K562 (cell line): ENCODE measurements around the gene DNMT1. TPM values are rescaled to one million over a fixed set of nuclear protein-coding genes. Genes with fewer than 3 reads are reported as not detected.

Experiments
- ASH1L ChIP-seq: fragments of 450-650 bp; IDR thresholded peaks from 2 replicates; pipeline ENCODE4 v1.6.1; 2018; ENCODE audit warnings: borderline replicate concordance, mild to moderate bottlenecking, low read depth; ENCODE audit not compliant: partially characterized antibody
- CGGBP1 ChIP-seq: fragments of 250-450 bp; sonication (Bioruptor Pico); IDR thresholded peaks from 2 replicates; pipeline ENCODE4 v1.9.0; 2021; ENCODE audit warnings: mild to moderate bottlenecking
- E2F6 ChIP-seq, 2 experiments: IDR thresholded peaks; 2 replicates each; pipeline ENCODE4 v1.6.1; 2011; ENCODE audit warnings: borderline replicate concordance in 1 of 2, control low read depth in 1 of 2, low read depth in 1 of 2, low read length in 1 of 2, mild to moderate bottlenecking in 1 of 2, mixed read lengths in 1 of 2, moderate library complexity in 1 of 2; ENCODE audit not compliant: insufficient read depth in 1 of 2, insufficient read length in 1 of 2, poor library complexity in 1 of 2, severe bottlenecking in 1 of 2; ENCODE audit errors: extremely low read depth in 1 of 2
- EP400 ChIP-seq: fragments of 450-650 bp; IDR thresholded peaks from 2 replicates; pipeline ENCODE4 v1.6.1; 2017; ENCODE audit warnings: antibody characterized with exemption, mild to moderate bottlenecking, moderate library complexity
- FUS ChIP-seq: fragments of 200-400 bp; formaldehyde crosslinking; optimal IDR thresholded peaks from 2 replicates; pipeline ENCODE3; 2017; ENCODE audit warnings: low read depth, low read length
- HDAC2 ChIP-seq: fragments of 450-650 bp; IDR thresholded peaks from 2 replicates; pipeline ENCODE4 v1.6.1; 2016; ENCODE audit warnings: mild to moderate bottlenecking
- MGA ChIP-seq: fragments of 450-650 bp; IDR thresholded peaks from 2 replicates; pipeline ENCODE4 v1.6.1; 2016; ENCODE audit warnings: mild to moderate bottlenecking, moderate library complexity
- NFE2L1 ChIP-seq: fragments of 450-650 bp; IDR thresholded peaks from 2 replicates; pipeline ENCODE4 v1.6.1; 2016; ENCODE audit warnings: missing genetic modification characterization, low read depth, mild to moderate bottlenecking, missing compliant biosample characterization, moderate library complexity, borderline replicate concordance
- NRF1 ChIP-seq, 2 experiments: fragments of 450-650 bp; IDR thresholded peaks in 1 of 2; conservative IDR thresholded peaks in 1 of 2; 2 replicates each; pipeline ENCODE4 v1.6.1; 2014; ENCODE audit warnings: mild to moderate bottlenecking in 2 of 2
- ZC3H8 ChIP-seq: fragments of 450-650 bp; IDR thresholded peaks from 2 replicates; pipeline ENCODE4 v1.6.1; 2017
- ZNF174 ChIP-seq: fragments of 250-450 bp; sonication (Bioruptor Pico); IDR thresholded peaks from 2 replicates; pipeline ENCODE4 v1.4.0; 2020; ENCODE audit warnings: mild to moderate bottlenecking
- ZNF282 ChIP-seq: sonication (generic); formaldehyde crosslinking; IDR thresholded peaks from 2 replicates; pipeline ENCODE4 v1.8.1; 2023; ENCODE audit warnings: missing genetic modification reagents
- ZNF511 ChIP-seq: sonication (generic); formaldehyde crosslinking; IDR thresholded peaks from 2 replicates; pipeline ENCODE4 v1.8.0; 2022; ENCODE audit warnings: mild to moderate bottlenecking, missing genetic modification reagents
- polyA plus RNA-seq, 8 experiments: library from polyadenylated mRNA; depleted of rRNA in 4 of 8; stranded (reverse) in 5 of 8; unstranded in 3 of 8; fragments of >200 nt; fragmentation: Nextera tagmentation in 2 of 8; fragmentation: Illumina TruSeq in 1 of 8; extraction: Ambion mirVana in 2 of 8; extraction: Trizol in 1 of 8; gene quantifications; 2 replicates each; pipeline versions ENCODE4 v1.2.1 to v1.2.3, GENCODE V29; 2011 to 2014; ENCODE audit warnings: inconsistent platforms in 1 of 8, missing spikeins in 1 of 8
- total RNA-seq, 7 experiments: library from RNA; depleted of rRNA in 6 of 7; stranded (reverse); fragments of >200 nt in 6 of 7; fragmentation: Illumina TruSeq in 2 of 7; extraction: Trizol in 2 of 7; gene quantifications; 2 replicates each; pipeline versions ENCODE4 v1.2.1 to v1.2.3, GENCODE V29; 2011 to 2021; ENCODE audit warnings: low replicate concordance in 1 of 7

DNMT1 gene
- total and polyA plus RNA-seq, 9 of the 15 experiments (the other 6 are each of a cell fraction or from before 2014, with no cell fraction given) = 80.1 to 271 (median 121) TPM

GRCh38 chr19:10193790-10194499 is 808 bp downstream of the DNMT1 start (continued):
- no peak for TF ChIP-seq E2F6 (IDR thresholded peaks at IDR 0.05; ENCODE audit: borderline replicate concordance in 1 of 2, extremely low read depth in 1 of 2, insufficient read depth in 1 of 2, insufficient read length in 1 of 2, low read depth in 1 of 2, low read length in 1 of 2, poor library complexity in 1 of 2, severe bottlenecking in 1 of 2)
- no peak for TF ChIP-seq FUS
- TF ChIP-seq ZNF511 (CRISPR knock-in tag) = no peak
- no peak for TF ChIP-seq ZC3H8
- no peak for TF ChIP-seq CGGBP1 (CRISPR knock-in tag)
- TF ChIP-seq MGA = no peak
- TF ChIP-seq ASH1L = no peak
- no peak for TF ChIP-seq NFE2L1 (tag)
- peak; percentile 75; the same call in 1 of the 2 replicates for TF ChIP-seq ZNF282 (CRISPR knock-in tag)
- no peak for TF ChIP-seq NRF1 (conservative IDR thresholded peaks at IDR 0.05 in 1 of 2, IDR thresholded peaks at IDR 0.05 in 1 of 2)
- no peak for TF ChIP-seq ZNF174
- TF ChIP-seq EP400 = no peak
- no peak for TF ChIP-seq HDAC2
